ENCODE data around the gene SLC29A2.
"Not testable (repeated sequence)": the region's sequence is repeated elsewhere in the genome, so short reads cannot be mapped to it uniquely, and the experiment has no call there.

The SLC29A2 gene

DNA sequence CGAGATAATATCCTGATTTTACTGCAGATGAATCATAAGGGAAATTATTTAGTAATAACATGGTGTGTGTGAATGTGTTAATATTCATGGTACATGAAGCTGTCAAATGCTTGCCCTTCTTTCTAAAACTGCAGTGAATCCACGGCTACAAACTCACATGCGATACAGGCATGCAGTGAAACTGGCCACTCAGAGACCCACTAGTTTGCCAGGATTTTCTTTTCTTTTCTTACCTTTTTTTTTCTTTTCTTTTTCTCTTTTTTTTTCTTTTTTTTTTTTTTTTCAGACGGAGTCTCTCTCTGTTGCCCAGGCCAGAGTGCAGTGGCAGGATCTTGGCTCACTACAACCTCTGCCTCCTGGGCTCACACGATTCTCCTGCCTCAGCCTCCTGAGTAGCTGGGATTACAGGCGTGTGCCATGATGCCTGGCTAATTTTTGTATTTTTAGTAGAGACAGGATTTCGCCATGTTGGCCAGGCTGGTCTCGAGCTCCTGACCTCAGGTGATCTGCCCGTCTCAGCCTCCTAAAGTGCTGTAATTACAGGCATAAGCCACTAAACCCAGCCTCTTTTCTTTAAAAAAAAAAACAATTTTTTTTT, 2.2 kb upstream of the SLC29A2 start:
- H3K4me1 ChIP-seq (ENCODE audit: control insufficient read depth, insufficient read depth, low read length), result peaks cover 37% of the 10 kb centered on the region
- DNase-seq (ENCODE audit: low read depth), result not testable (repeated sequence)
- peak overlapping the region; percentile 1 for H3K9ac ChIP-seq (ENCODE audit: low read length)

DNA sequence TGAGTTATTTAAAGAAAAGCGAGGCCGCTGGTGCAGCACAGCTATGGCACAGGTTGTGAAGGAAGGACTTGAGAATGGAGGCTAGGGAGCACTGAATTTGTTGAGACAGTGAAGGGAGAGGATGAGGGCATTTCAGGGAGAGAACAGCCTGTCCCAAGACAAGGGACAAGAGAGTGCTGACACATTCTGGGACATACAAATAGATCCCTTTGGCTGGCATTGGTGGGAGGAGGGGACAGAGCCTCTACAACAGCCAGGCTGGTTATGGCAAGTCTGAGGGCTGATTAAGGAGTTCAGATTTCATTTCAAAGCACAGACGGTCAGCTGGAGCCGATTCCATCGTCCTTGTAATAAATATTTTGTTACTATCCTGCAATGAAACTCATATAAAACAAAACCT, 1.7 kb upstream of the SLC29A2 start:
- peaks cover 37% of the 10 kb centered on the region for H3K4me1 ChIP-seq (ENCODE audit: control insufficient read depth, insufficient read depth, low read length)
- DNase-seq (ENCODE audit: low read depth), result no peak
- H3K4me3 ChIP-seq (ENCODE audit: low read length), result no peak overlapping the region
- H3K36me3 ChIP-seq (ENCODE audit: control insufficient read depth, insufficient read depth, low read length, severe bottlenecking), result no peaks in the 10 kb centered on the region
- no peaks in the 10 kb centered on the region for H3K9me3 ChIP-seq (ENCODE audit: control insufficient read depth, low read length)
- peak overlapping the region; percentile 1 for H3K9ac ChIP-seq (ENCODE audit: low read length)
- peaks cover 4% of the 10 kb centered on the region for H3K27me3 ChIP-seq (replicated peaks; ENCODE audit: control insufficient read depth, insufficient read depth, low read length)

More for the DNA sequence above, 2.2 kb upstream of the SLC29A2 start:
- H3K36me3 ChIP-seq (ENCODE audit: control insufficient read depth, insufficient read depth, low read length, severe bottlenecking); H3K27me3 ChIP-seq (replicated peaks; ENCODE audit: control insufficient read depth, insufficient read depth, low read length); H3K9me3 ChIP-seq (ENCODE audit: control insufficient read depth, low read length); H3K4me3 ChIP-seq (ENCODE audit: low read length): not testable (repeated sequence)

DNA sequence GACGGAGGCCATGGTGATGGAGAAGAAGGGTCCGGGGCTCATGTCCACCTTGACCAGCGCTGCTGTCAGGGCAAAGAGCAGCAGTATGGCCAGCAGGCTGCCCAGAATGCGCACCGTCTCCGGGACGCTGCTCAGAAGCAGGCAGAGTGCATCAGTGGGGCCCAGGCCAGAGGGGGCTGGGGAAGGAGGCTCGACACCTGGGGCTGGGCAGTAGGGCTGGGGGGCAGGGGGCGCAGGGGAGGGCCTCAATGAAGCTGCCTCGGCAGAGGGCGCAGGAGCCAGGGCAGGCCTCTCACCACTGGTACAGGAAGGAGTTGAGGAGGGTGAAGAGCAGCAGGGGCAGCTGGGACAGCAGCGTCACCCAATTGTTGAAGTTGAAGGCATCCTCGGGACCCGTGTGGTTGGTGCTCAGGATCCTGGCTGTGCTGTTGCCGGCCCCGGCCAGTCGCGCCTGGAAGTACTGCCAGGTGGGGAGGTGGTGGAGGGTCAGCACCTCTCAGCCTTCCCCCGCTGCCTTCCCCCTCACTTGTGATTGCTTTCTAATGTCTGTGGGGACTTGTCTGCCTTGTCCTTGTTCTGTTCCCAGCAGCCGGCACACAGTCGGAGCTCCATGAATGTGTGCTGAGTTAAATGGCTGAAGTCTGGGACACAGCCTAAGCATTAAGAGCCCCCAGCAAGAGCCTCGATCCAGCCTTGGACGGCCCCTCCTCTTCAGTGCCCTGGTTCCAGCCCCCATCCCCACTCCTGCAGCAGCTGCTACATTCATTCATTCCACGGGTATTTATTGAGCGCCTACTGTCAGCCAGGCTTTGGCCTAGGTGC, 2.3 kb downstream of the SLC29A2 start:
- Histone ChIP-seq H3K9ac (ENCODE audit: low read length) (peak overlapping the region; percentile 64), H3K27me3 (replicated peaks; ENCODE audit: control insufficient read depth, insufficient read depth, low read length) (no peaks in the 10 kb centered on the region), H3K4me1 (ENCODE audit: control insufficient read depth, insufficient read depth, low read length) (peaks cover 37% of the 10 kb centered on the region), H3K4me3 (ENCODE audit: low read length) (peak overlapping the region; percentile 3), H3K36me3 (ENCODE audit: control insufficient read depth, insufficient read depth, low read length, severe bottlenecking) (no peaks in the 10 kb centered on the region), H3K9me3 (ENCODE audit: control insufficient read depth, low read length) (no peaks in the 10 kb centered on the region)
- no peak for DNase-seq (ENCODE audit: low read depth)

GRCh38 chr11:66368484-66368883, 3.1 kb downstream of the SLC29A2 start:
- Histone ChIP-seq H3K36me3 (ENCODE audit: control insufficient read depth, insufficient read depth, low read length, severe bottlenecking) (no peaks in the 10 kb centered on the region), H3K9ac (ENCODE audit: low read length) (no peak overlapping the region), H3K9me3 (ENCODE audit: control insufficient read depth, low read length) (no peaks in the 10 kb centered on the region), H3K27me3 (replicated peaks; ENCODE audit: control insufficient read depth, insufficient read depth, low read length) (no peaks in the 10 kb centered on the region), H3K4me3 (ENCODE audit: low read length) (no peak overlapping the region), H3K4me1 (ENCODE audit: control insufficient read depth, insufficient read depth, low read length) (peaks cover 35% of the 10 kb centered on the region)
- no peak for DNase-seq (ENCODE audit: low read depth)

GRCh38 chr11:66367561-66368312, 3.8 kb downstream of the SLC29A2 start:
- H3K27me3 ChIP-seq (replicated peaks; ENCODE audit: control insufficient read depth, insufficient read depth, low read length), result no peaks in the 10 kb centered on the region
- DNase-seq (ENCODE audit: low read depth), result no peak
- H3K9me3 ChIP-seq (ENCODE audit: control insufficient read depth, low read length), result no peaks in the 10 kb centered on the region
- peaks cover 3% of the 10 kb centered on the region for H3K36me3 ChIP-seq (ENCODE audit: control insufficient read depth, insufficient read depth, low read length, severe bottlenecking)
- peaks cover 27% of the 10 kb centered on the region for H3K4me1 ChIP-seq (ENCODE audit: control insufficient read depth, insufficient read depth, low read length)
- H3K9ac ChIP-seq (ENCODE audit: low read length), result no peak overlapping the region
- no peak overlapping the region for H3K4me3 ChIP-seq (ENCODE audit: low read length)

- H3K4me3 ChIP-seq (ENCODE audit: low read length), result no peak overlapping the region
- H3K9ac ChIP-seq (ENCODE audit: low read length), result no peak overlapping the region
- no peak for DNase-seq (ENCODE audit: low read depth)
- no peaks in the 10 kb centered on the region for H3K27me3 ChIP-seq (replicated peaks; ENCODE audit: control insufficient read depth, insufficient read depth, low read length)
- no peaks in the 10 kb centered on the region for H3K9me3 ChIP-seq (ENCODE audit: control insufficient read depth, low read length)
- H3K4me1 ChIP-seq (ENCODE audit: control insufficient read depth, insufficient read depth, low read length), result peaks cover 19% of the 10 kb centered on the region
- peaks cover 3% of the 10 kb centered on the region for H3K36me3 ChIP-seq (ENCODE audit: control insufficient read depth, insufficient read depth, low read length, severe bottlenecking)
Measured at GRCh38 chr11:66366844-66367477, 4.6 kb downstream of the SLC29A2 start.

- Histone ChIP-seq H3K9me3 (ENCODE audit: control insufficient read depth, low read length) (no peaks in the 10 kb centered on the region), H3K9ac (ENCODE audit: low read length) (no peak overlapping the region), H3K4me3 (ENCODE audit: low read length) (no peak overlapping the region), H3K4me1 (ENCODE audit: control insufficient read depth, insufficient read depth, low read length) (peaks cover 17% of the 10 kb centered on the region), H3K27me3 (replicated peaks; ENCODE audit: control insufficient read depth, insufficient read depth, low read length) (no peaks in the 10 kb centered on the region), H3K36me3 (ENCODE audit: control insufficient read depth, insufficient read depth, low read length, severe bottlenecking) (peaks cover 3% of the 10 kb centered on the region)
- DNase-seq (ENCODE audit: low read depth), result no peak
Measured at GRCh38 chr11:66365711-66366619, 5.6 kb downstream of the SLC29A2 start.

DNA sequence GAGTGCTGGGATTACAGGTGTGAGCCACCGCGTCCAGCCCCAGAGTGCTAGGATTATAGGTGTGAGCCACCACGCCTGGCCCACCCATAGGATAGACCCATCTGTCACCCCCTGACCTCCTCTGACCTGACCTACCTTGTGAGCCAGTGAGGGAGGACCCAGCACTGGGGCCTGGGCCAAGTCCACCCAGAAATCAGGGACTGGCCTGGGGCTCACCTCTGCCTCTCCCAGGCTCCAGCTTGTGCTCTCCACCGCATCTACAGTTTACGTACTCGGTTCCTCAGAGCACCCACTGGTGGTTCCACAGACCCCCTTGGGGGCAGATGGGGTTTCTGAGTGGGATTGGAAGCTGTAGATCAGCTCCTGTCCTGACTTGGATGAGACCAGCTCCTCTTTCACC, 6.4 kb downstream of the SLC29A2 start:
- H3K4me1 ChIP-seq (ENCODE audit: control insufficient read depth, insufficient read depth, low read length), result peaks cover 10% of the 10 kb centered on the region
- no peak overlapping the region for H3K4me3 ChIP-seq (ENCODE audit: low read length)
- peaks cover 3% of the 10 kb centered on the region for H3K36me3 ChIP-seq (ENCODE audit: control insufficient read depth, insufficient read depth, low read length, severe bottlenecking)
- no peak for DNase-seq (ENCODE audit: low read depth)
- H3K9ac ChIP-seq (ENCODE audit: low read length), result no peak overlapping the region
- no peaks in the 10 kb centered on the region for H3K27me3 ChIP-seq (replicated peaks; ENCODE audit: control insufficient read depth, insufficient read depth, low read length)
- no peaks in the 10 kb centered on the region for H3K9me3 ChIP-seq (ENCODE audit: control insufficient read depth, low read length)

DNA sequence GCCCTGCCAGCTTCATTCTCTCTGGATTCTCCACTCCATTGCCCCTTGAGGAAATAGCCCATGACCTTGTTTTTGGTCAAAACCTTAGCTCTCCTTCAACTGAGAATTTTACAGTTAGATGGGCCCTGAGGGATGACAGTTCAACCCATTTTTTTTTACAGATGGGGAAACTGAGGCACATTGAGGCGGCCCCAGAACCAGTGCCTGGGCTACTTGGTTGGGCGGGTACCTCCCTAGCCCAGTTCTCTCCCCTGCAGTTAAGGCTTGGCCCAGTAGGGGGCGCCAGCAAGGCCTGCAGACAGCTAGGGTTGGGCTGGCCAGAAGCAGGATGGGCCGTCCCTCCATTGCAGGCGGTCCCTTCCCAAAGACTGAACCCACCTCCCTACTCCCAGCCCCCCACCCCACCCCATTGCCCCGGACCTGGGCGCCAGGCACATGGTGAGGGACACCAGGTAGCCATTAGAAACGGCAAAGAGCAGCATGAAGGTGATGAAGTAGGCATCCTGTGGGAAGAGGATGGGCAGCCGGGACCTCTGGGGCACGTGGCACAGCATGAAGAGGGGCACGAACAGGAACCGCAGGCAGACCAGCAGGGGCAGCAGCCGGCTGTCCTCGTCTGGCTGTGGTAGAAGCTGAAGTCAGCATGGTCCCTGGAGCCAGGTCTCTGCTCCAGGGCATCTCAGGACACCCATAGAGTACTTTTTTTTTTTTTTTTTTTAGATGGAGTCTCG, 7.6 kb downstream of the SLC29A2 start:
- DNase-seq (ENCODE audit: low read depth), result peak; percentile 35
- Histone ChIP-seq H3K9ac (ENCODE audit: low read length) (no peak overlapping the region), H3K4me1 (ENCODE audit: control insufficient read depth, insufficient read depth, low read length) (no peaks in the 10 kb centered on the region), H3K9me3 (ENCODE audit: control insufficient read depth, low read length) (no peaks in the 10 kb centered on the region), H3K36me3 (ENCODE audit: control insufficient read depth, insufficient read depth, low read length, severe bottlenecking) (peaks cover 3% of the 10 kb centered on the region), H3K27me3 (replicated peaks; ENCODE audit: control insufficient read depth, insufficient read depth, low read length) (no peaks in the 10 kb centered on the region), H3K4me3 (ENCODE audit: low read length) (no peak overlapping the region)

DNA sequence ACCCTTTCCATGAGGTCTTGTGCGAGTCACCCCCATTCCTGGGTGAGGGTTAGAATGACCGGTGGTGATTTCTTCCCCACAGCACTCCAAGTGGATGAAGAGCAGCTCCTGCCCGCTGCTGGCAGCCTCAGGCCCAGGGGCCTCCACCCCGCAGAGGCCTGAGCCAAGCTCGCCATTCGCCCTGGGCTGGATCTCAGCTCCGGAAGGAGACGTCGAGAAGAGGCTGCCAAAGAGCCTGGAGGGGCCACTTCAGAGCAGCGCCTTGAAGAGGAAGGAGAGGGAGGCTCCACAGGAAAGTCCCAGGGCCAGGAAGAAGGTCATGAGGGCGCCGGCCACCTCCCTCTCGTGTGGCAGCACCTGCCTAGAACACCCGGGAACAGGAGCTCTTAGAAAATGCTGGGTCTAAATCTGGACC, 8.4 kb downstream of the SLC29A2 start:
- H3K27me3 ChIP-seq (replicated peaks; ENCODE audit: control insufficient read depth, insufficient read depth, low read length), result no peaks in the 10 kb centered on the region
- peaks cover 3% of the 10 kb centered on the region for H3K36me3 ChIP-seq (ENCODE audit: control insufficient read depth, insufficient read depth, low read length, severe bottlenecking)
- DNase-seq (ENCODE audit: low read depth), result no peak
- H3K4me1 ChIP-seq (ENCODE audit: control insufficient read depth, insufficient read depth, low read length), result no peaks in the 10 kb centered on the region
- no peaks in the 10 kb centered on the region for H3K9me3 ChIP-seq (ENCODE audit: control insufficient read depth, low read length)
- H3K4me3 ChIP-seq (ENCODE audit: low read length), result no peak overlapping the region
- H3K9ac ChIP-seq (ENCODE audit: low read length), result no peak overlapping the region

Data from adipocyte (in vitro differentiated cells).